ENCODE data around the gene TMC3.
"Not testable (repeated sequence)": the region's sequence is repeated elsewhere in the genome, so short reads cannot be mapped to it uniquely, and the experiment has no call there.

TMC3 gene

DNA sequence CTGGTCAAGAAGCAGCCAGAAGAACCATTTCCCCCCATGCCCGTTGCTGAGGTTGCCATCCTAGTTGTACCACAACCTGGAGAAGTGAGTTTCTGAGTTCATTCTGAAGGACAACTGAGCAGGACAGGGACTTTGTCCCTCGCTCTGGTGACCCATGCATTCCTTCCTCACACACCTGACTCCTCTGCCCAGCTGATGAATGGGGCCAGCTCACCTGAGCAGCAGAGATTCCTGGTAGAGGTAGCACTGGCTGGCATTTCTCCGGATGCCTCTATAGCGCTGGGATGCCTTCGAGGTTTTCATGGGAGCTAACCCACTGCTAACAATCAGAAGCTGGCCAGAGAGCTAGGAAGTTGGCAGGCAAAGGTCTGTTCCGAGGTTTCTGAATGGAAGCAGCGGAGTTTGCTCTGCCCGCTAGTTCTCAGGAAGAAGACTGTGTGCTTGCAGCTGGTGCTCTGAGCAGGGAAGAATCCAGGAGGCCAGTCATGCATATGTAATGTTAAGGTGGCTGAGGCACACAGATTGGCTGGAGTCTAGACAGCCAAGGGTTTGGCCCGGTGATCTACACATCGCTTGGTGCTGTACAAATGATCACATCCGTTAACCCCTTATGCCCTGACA lies at the start of gene TMC3:
TSS of gene TMC3 (minus strand) at position 439 of the 621 bp plus-strand sequence. CDS start at position 303, 136 bp downstream.
- DNase-seq (ENCODE audit: low spot score), result no peak

DNA sequence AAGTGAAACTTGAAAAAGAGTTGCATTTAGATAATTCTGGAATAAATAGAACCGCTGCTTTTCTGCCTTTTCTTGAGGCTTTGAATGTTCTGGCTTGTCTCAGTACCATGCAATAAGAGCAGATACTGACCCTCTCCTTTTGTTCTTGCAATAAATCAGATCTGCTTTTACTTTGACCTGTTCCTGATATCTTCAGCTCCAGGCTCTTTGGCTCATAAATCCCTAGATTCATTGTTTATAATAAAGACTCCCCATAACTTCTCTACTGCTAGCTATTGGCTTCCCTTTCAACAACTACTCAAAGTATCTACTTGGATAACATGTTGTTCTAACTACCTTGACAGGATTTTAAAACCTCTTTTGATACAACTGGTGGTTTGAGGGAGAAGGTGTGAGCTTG lies 47.4 kb upstream of the TMC3 start:
- TF ChIP-seq, protein P1, sequence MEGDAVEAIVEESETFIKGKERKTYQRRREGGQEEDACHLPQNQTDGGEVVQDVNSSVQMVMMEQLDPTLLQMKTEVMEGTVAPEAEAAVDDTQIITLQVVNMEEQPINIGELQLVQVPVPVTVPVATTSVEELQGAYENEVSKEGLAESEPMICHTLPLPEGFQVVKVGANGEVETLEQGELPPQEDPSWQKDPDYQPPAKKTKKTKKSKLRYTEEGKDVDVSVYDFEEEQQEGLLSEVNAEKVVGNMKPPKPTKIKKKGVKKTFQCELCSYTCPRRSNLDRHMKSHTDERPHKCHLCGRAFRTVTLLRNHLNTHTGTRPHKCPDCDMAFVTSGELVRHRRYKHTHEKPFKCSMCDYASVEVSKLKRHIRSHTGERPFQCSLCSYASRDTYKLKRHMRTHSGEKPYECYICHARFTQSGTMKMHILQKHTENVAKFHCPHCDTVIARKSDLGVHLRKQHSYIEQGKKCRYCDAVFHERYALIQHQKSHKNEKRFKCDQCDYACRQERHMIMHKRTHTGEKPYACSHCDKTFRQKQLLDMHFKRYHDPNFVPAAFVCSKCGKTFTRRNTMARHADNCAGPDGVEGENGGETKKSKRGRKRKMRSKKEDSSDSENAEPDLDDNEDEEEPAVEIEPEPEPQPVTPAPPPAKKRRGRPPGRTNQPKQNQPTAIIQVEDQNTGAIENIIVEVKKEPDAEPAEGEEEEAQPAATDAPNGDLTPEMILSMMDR (IDR thresholded peaks at IDR 0.05; ENCODE audit: extremely low read depth, insufficient read depth, missing control alignments), result no peak
- in situ Hi-C loops (cut with MboI; ENCODE audit: low pct_unique_long_range_greater_than_20kb, low sequenced_read_pairs, unreplicated experiment), result no loop called here
- DNase-seq (ENCODE audit: low spot score), result no peak

More for the DNA sequence above, at the start of gene TMC3:
- in situ Hi-C loops (cut with MboI; ENCODE audit: low pct_unique_long_range_greater_than_20kb, low sequenced_read_pairs, unreplicated experiment), result no loop called here
- TF ChIP-seq, protein P1 (IDR thresholded peaks at IDR 0.05; ENCODE audit: extremely low read depth, insufficient read depth, missing control alignments), result no peak

DNA sequence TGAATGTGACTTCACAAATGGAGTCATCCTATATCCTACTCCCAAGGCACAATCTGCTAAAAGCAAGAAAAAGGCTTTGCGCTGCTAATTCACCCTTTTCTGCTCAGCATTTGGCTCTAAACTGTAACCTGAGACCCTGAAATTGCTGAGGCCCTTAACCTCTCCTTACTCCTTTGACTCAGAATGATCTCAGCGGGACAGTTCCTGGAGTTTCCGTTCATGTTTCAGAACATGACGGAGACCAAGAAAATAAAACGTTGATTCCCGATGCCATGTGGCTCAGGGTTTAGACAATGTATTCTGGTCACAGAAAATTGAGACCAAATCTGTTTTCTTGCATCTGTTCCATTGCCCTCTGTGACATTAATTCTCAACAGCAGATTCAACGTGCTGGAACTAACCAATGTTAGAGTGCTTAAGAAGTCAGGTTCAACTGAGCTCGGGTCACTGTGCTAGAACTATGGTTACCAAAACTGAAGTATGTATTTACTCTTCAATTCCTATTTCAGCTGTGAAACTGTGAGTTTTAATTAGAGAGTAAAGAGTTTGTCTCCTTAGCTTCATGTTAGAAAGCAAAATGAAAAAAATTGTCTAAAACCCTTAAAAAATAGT lies 45.4 kb upstream of the TMC3 start:
- no peak for DNase-seq (ENCODE audit: low spot score)

DNA sequence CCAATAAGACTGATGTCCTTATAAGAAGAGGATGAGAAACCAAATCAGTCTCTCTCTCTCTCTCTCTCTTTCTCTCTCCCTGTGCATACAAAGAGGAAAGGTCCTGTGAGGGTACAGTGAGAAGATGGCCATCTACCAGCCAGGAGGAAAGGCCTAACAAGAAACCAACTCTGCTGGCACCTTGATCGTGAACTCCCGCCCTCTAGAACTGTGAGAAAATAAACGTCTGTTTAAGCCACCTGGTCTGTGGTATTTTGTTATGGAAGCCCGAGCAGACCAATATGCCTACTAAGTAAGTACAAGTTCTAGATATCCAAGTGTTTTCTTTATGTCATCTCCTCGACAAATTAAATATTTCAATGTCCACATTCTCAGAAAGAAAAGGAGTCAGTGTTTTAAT lies 44.9 kb upstream of the TMC3 start:
- DNase-seq (ENCODE audit: low spot score), result no peak
- TF ChIP-seq, protein P1 (IDR thresholded peaks at IDR 0.05; ENCODE audit: extremely low read depth, insufficient read depth, missing control alignments), result no peak
- in situ Hi-C loops (cut with MboI; ENCODE audit: low pct_unique_long_range_greater_than_20kb, low sequenced_read_pairs, unreplicated experiment), result no loop called here

More for the DNA sequence above, 45.4 kb upstream of the TMC3 start:
- TF ChIP-seq, protein P1 (IDR thresholded peaks at IDR 0.05; ENCODE audit: extremely low read depth, insufficient read depth, missing control alignments), result no peak
- in situ Hi-C loops (cut with MboI; ENCODE audit: low pct_unique_long_range_greater_than_20kb, low sequenced_read_pairs, unreplicated experiment), result no loop called here

DNA sequence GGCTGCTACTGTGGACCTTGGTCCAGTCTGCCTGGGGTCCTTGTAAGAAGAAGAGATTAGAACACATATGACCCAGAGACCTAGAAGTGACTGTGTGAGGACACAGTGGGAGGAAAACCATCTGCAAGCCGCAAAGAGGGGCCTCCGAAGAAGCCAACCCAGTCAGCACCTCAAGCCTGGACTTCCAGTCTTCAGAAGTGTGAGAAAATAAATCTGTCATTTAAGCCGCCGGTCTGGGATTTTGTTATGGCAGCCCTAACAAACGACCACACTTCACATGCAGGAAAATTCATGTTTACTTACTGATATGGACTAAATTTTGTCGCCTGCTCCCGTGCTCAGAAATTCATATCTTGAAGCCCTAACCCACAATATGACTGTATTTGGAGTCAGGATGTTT lies 44.4 kb upstream of the TMC3 start:
- in situ Hi-C loops (cut with MboI; ENCODE audit: low pct_unique_long_range_greater_than_20kb, low sequenced_read_pairs, unreplicated experiment), result no loop called here
- no peak for DNase-seq (ENCODE audit: low spot score)
- TF ChIP-seq, protein P1 (IDR thresholded peaks at IDR 0.05; ENCODE audit: extremely low read depth, insufficient read depth, missing control alignments), result no peak

DNA sequence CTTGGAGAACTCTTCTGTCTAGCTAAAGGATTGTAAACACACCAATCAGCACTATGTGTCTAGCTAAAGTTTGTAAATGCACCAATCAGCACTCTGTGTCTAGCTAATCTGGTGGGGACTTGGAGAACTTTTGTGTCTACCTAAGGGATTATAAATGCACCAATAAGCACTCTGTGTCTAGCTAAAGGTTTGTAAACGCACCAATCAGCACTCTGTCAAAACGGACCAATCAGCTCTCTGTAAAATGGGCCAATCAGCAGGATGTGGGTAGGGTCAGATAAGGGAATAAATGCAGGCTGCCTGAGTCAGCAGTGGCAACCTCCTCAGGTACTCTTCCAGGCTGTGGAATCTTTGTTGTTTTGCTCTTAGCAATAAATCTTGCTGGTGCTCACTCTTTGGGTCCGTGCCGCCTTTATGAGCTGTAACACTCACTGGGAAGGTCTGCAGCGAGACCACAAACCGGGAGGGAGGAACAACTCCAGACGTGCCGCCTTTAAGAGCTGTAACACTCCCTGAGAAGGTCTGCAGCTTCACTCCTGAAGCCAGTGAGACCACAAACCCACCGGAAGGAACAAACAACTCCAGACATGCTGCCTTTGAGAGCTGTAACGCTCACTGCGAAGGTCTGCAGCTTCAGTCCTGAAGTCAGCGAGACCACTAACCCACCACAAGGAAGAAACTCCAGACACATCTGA lies 40.4 kb upstream of the TMC3 start:
- DNase-seq (ENCODE audit: low spot score); in situ Hi-C loops (cut with MboI; ENCODE audit: low pct_unique_long_range_greater_than_20kb, low sequenced_read_pairs, unreplicated experiment): not testable (repeated sequence)

DNA sequence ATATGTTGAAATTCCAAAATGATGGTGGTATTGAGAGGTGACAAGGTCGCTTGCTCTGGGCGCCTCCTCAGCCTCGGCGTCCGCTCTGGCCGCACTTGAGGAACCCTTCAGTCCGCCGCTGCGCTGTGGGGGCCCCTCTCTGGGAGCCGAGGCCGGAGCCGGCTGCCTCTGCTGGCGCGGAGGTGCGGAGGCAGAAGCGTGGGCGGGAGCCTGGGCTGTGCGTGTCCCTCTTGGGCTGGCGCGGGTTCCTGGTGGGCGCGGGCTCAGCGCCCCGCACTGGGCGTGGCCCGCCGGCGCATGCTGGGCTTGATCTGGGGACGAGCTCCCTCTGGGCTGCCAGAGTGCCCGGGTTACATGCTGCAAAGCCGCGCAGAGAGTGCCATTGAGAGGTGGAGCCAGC lies 39.8 kb upstream of the TMC3 start:
- TF ChIP-seq, protein P1 (IDR thresholded peaks at IDR 0.05; ENCODE audit: extremely low read depth, insufficient read depth, missing control alignments), result no peak
- in situ Hi-C loops (cut with MboI; ENCODE audit: low pct_unique_long_range_greater_than_20kb, low sequenced_read_pairs, unreplicated experiment), result no loop called here
- no peak for DNase-seq (ENCODE audit: low spot score)
